SK-N-SH treated with all-trans-retinoic acid at 6 μM for 48 hours (cell line): ENCODE measurements around the gene AFF1.

Source experiments
- BACH2 ChIP-seq: fragments of 250-450 bp; sonication (Bioruptor Pico); IDR thresholded peaks from 2 replicates; pipeline ENCODE4 v1.9.0; 2021; ENCODE audit warnings: mild to moderate bottlenecking, borderline replicate concordance
- CREB5 ChIP-seq: fragments of 250-450 bp; sonication (Bioruptor Pico); IDR thresholded peaks from 2 replicates; pipeline ENCODE4 v1.5.1; 2020; ENCODE audit warnings: low read depth, mild to moderate bottlenecking, moderate library complexity
- ESRRG ChIP-seq: fragments of 250-450 bp; sonication (Bioruptor Pico); IDR thresholded peaks from 2 replicates; pipeline ENCODE4 v1.6.1; 2021; ENCODE audit warnings: mild to moderate bottlenecking
- GLIS3 ChIP-seq: fragments of 250-450 bp; sonication (Bioruptor Pico); IDR thresholded peaks from 2 replicates; pipeline ENCODE4 v1.5.0; 2020; ENCODE audit warnings: mild to moderate bottlenecking, moderate library complexity
- PPARA ChIP-seq: fragments of 250-450 bp; sonication (Bioruptor Pico); IDR thresholded peaks from 2 replicates; pipeline ENCODE4 v1.5.0; 2020; ENCODE audit warnings: mild to moderate bottlenecking, borderline replicate concordance
- RARB ChIP-seq: fragments of 250-450 bp; sonication (Bioruptor Pico); IDR thresholded peaks from 2 replicates; pipeline ENCODE4 v1.8.0; 2021; ENCODE audit warnings: mild to moderate bottlenecking, moderate library complexity
- SNAI2 ChIP-seq: fragments of 250-450 bp; sonication (Bioruptor Pico); IDR thresholded peaks from 2 replicates; pipeline ENCODE4 v1.5.0; 2020; ENCODE audit warnings: mild to moderate bottlenecking, moderate library complexity
- TCF4 ChIP-seq: fragments of 250-450 bp; sonication (Bioruptor Pico); IDR thresholded peaks from 2 replicates; pipeline ENCODE4 v1.8.0; 2021; ENCODE audit warnings: mild to moderate bottlenecking, moderate library complexity, borderline replicate concordance
- TOX ChIP-seq: fragments of 250-450 bp; sonication (Bioruptor Pico); IDR thresholded peaks from 2 replicates; pipeline ENCODE4 v1.8.0; 2021; ENCODE audit warnings: mild to moderate bottlenecking, moderate library complexity, borderline replicate concordance
- ZFP3 ChIP-seq: fragments of 250-450 bp; sonication (Bioruptor Pico); IDR thresholded peaks from 2 replicates; pipeline ENCODE4 v1.5.0; 2020; ENCODE audit warnings: mild to moderate bottlenecking, moderate library complexity
- ZFP30 ChIP-seq: fragments of 450-650 bp; formaldehyde crosslinking; IDR thresholded peaks from 2 replicates; pipeline ENCODE4 v1.5.0; 2022; ENCODE audit warnings: mild to moderate bottlenecking, moderate library complexity
- ZNF70 ChIP-seq: fragments of 450-650 bp; formaldehyde crosslinking; IDR thresholded peaks from 2 replicates; pipeline ENCODE4 v1.5.0; 2020; ENCODE audit warnings: mild to moderate bottlenecking, moderate library complexity
- TF ChIP-seq, protein P1 (sequence below): fragments of 250-450 bp; sonication (Bioruptor Pico); IDR thresholded peaks from 2 replicates; pipeline ENCODE4 v1.8.0; 2020; ENCODE audit warnings: mild to moderate bottlenecking, moderate library complexity, borderline replicate concordance
- TF ChIP-seq, protein P2 (sequence below): fragments of 250-450 bp; sonication (Bioruptor Pico); IDR thresholded peaks from 2 replicates; pipeline ENCODE4 v1.8.0; 2021; ENCODE audit warnings: low read depth, mild to moderate bottlenecking, moderate library complexity, borderline replicate concordance

DNA sequence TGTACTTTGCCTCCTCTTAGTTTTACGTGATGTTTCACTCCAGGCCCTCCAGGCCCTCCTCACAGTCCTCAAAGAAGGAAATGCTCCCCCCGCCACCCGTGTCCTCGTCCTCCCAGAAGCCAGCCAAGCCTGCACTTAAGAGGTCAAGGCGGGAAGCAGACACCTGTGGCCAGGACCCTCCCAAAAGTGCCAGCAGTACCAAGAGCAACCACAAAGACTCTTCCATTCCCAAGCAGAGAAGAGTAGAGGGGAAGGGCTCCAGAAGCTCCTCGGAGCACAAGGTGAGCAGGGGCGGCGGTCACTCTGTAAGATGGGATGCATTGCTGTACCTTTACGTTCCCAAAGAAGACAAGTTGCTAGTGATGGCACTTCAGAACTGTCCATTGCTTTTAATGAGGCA, 191.2 kb downstream of the AFF1 start:
- TF ChIP-seq GLIS3 (CRISPR knock-in tag) = no peak
- TF ChIP-seq TOX (CRISPR knock-in tag) = no peak
- TF ChIP-seq RARB (CRISPR knock-in tag) = no peak
- no peak for TF ChIP-seq CREB5
- TF ChIP-seq ZFP30 (CRISPR knock-in tag) = no peak
- TF ChIP-seq PPARA (CRISPR knock-in tag) = no peak
- TF ChIP-seq, protein P1, sequence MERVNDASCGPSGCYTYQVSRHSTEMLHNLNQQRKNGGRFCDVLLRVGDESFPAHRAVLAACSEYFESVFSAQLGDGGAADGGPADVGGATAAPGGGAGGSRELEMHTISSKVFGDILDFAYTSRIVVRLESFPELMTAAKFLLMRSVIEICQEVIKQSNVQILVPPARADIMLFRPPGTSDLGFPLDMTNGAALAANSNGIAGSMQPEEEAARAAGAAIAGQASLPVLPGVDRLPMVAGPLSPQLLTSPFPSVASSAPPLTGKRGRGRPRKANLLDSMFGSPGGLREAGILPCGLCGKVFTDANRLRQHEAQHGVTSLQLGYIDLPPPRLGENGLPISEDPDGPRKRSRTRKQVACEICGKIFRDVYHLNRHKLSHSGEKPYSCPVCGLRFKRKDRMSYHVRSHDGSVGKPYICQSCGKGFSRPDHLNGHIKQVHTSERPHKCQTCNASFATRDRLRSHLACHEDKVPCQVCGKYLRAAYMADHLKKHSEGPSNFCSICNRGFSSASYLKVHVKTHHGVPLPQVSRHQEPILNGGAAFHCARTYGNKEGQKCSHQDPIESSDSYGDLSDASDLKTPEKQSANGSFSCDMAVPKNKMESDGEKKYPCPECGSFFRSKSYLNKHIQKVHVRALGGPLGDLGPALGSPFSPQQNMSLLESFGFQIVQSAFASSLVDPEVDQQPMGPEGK (CRISPR knock-in tag) = no peak
- TF ChIP-seq ZFP3 (CRISPR knock-in tag) = no peak
- TF ChIP-seq SNAI2 (CRISPR knock-in tag) = no peak
- TF ChIP-seq, protein P2, sequence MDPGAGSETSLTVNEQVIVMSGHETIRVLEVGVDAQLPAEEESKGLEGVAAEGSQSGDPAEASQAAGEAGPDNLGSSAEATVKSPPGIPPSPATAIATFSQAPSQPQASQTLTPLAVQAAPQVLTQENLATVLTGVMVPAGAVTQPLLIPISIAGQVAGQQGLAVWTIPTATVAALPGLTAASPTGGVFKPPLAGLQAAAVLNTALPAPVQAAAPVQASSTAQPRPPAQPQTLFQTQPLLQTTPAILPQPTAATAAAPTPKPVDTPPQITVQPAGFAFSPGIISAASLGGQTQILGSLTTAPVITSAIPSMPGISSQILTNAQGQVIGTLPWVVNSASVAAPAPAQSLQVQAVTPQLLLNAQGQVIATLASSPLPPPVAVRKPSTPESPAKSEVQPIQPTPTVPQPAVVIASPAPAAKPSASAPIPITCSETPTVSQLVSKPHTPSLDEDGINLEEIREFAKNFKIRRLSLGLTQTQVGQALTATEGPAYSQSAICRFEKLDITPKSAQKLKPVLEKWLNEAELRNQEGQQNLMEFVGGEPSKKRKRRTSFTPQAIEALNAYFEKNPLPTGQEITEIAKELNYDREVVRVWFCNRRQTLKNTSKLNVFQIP (CRISPR knock-in tag) = no peak
- no peak for TF ChIP-seq ESRRG
- no peak for TF ChIP-seq ZNF70
- no peak for TF ChIP-seq TCF4 (CRISPR knock-in tag)
- no peak for TF ChIP-seq BACH2 (CRISPR knock-in tag)
